Left colon (tissue), 2 donors: ENCODE measurements around the gene POLR2M. TPM values are rescaled to one million over a fixed set of nuclear protein-coding genes. Genes with fewer than 3 reads are reported as not detected.

Source experiments
- ATAC-seq: fragments of 200-7000 bp; cut with Tn5 transposase; one replicate; pipeline ENCODE4 v1.9.1; 2020; ENCODE audit warnings: mild to moderate bottlenecking, moderate library complexity
- DNase-seq, 2 donors: peaks; one replicate each; pipeline ENCODE4 v3.0.0-alpha.2; 2020
- intact Hi-C, 2 donors: fragments of 100-400 bp; cut with DNase I in 1 of 2; cut with micrococcal nuclease in 1 of 2; formaldehyde crosslinking; loops; one replicate each; pipeline versions ENCODE4 v1.11.2 to v1.14.0; 2022; cut with DNase I, micrococcal nuclease
- total RNA-seq, 2 donors: library from RNA; stranded (reverse); fragmentation: NEBNext Ultra II Directional; extraction: Animal tissue kit (Norgen Biotek cat#: 25700); gene quantifications; one replicate each; pipeline ENCODE4 v1.2.1, GENCODE V29; 2021
- donor health status: DM: no; HTN: no; CAD: no.
- donor health status: DM: yes; HTN: yes; CAD: no.

Gene POLR2M
- total RNA-seq, 2 donors from 2014 or later = 40.8 to 64.4 TPM

DNA sequence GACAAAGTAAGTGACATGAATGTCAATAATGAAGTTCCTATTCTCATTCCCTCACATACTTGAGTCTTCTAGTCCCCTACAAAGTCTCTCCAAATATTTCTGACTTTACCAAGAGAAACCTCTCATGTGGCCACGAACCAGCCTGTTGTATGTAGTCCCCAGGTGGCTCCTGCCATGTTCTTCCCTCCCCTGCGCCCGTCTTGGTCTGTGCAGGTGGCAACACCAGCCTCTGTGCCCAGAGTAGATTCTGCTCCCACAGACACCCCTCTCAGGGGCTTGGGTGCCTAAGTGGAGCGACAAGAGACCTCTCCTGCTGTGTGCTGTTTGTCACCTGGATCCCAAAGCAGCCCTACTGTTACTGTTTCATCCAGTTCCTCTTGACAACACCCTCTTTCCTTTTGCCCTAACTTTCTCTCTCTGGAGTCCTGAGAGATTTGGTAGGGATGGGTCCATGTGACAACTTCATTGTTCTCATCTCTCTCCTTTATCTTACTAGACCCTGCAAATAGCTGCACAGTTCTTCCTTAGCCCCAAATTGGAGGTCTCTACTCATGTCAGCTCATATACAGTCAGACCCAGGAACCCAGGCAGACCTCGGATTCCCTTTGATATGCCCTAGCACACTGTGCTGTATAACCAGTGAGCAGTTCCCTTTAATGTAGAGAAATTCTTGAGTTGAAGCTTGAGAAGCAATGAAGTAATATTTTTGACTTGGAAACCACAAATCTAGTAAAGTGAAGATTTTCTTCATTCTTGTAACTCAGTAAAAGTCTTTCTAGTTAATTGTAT is 56.9 kb downstream of the POLR2M start:
- intact Hi-C loops = no loop called here
- ATAC-seq = no peak
- no peak for DNase-seq

Other genes with a start within 250 kb of the POLR2M start
- gene MYZAP, start 114.8 kb upstream of the POLR2M start, total RNA-seq = 10 to 100 TPM; 12.9 to 21.3 TPM